ENCODE data around the gene LRRC4C.

The LRRC4C gene

GRCh38 chr11:40295466-40295865, 1164.0 kb downstream of the LRRC4C start:
- no peak for DNase-seq (ENCODE audit: low read depth in 1 of 2, low spot score in 1 of 2)

- no peak for DNase-seq (ENCODE audit: low read depth in 1 of 2, low spot score in 1 of 2)
These were observed 1164.7 kb downstream of the LRRC4C start for GRCh38 chr11:40294741-40295140.

- DNase-seq (ENCODE audit: low read depth in 1 of 2, low spot score in 1 of 2) = no peak
These were observed 1165.1 kb downstream of the LRRC4C start for GRCh38 chr11:40294349-40294735.

- peak in 1 of 2 donors; percentile 5 for DNase-seq (ENCODE audit: low read depth in 1 of 2, low spot score in 1 of 2)
These were observed 1165.7 kb downstream of the LRRC4C start for GRCh38 chr11:40293655-40294348.

GRCh38 chr11:40292721-40293508, 1166.5 kb downstream of the LRRC4C start:
- DNase-seq (ENCODE audit: low read depth in 1 of 2, low spot score in 1 of 2) = no peak

GRCh38 chr11:40291741-40292140, 1167.7 kb downstream of the LRRC4C start:
- no peak for DNase-seq (ENCODE audit: low read depth in 1 of 2, low spot score in 1 of 2)

GRCh38 chr11:40291329-40291728, 1168.1 kb downstream of the LRRC4C start:
- no peak for DNase-seq (ENCODE audit: low read depth in 1 of 2, low spot score in 1 of 2)

GRCh38 chr11:40290171-40290631, 1169.3 kb downstream of the LRRC4C start:
- DNase-seq (ENCODE audit: low read depth in 1 of 2, low spot score in 1 of 2) = no peak

GRCh38 chr11:40289370-40289769, 1170.1 kb downstream of the LRRC4C start:
- DNase-seq (ENCODE audit: low read depth in 1 of 2, low spot score in 1 of 2) = no peak

GRCh38 chr11:40287916-40288803, 1171.3 kb downstream of the LRRC4C start:
- DNase-seq (ENCODE audit: low read depth in 1 of 2, low spot score in 1 of 2) = no peak

- no peak for DNase-seq (ENCODE audit: low read depth in 1 of 2, low spot score in 1 of 2)
These were observed 1173.3 kb downstream of the LRRC4C start for GRCh38 chr11:40286137-40286536.

GRCh38 chr11:40285558-40285957, 1173.9 kb downstream of the LRRC4C start:
- no peak for DNase-seq (ENCODE audit: low read depth in 1 of 2, low spot score in 1 of 2)

GRCh38 chr11:40281052-40281580, 1178.3 kb downstream of the LRRC4C start:
- DNase-seq (ENCODE audit: low read depth in 1 of 2, low spot score in 1 of 2) = no peak

GRCh38 chr11:40280159-40281051, 1179.0 kb downstream of the LRRC4C start:
- no peak for DNase-seq (ENCODE audit: low read depth in 1 of 2, low spot score in 1 of 2)

- DNase-seq (ENCODE audit: low read depth in 1 of 2, low spot score in 1 of 2) = no peak
These were observed 1182.5 kb downstream of the LRRC4C start for GRCh38 chr11:40276960-40277359.

- DNase-seq (ENCODE audit: low read depth in 1 of 2, low spot score in 1 of 2) = no peak
These were observed 1185.4 kb downstream of the LRRC4C start for GRCh38 chr11:40274017-40274416.

GRCh38 chr11:40273192-40273732, 1186.2 kb downstream of the LRRC4C start:
- no peak for DNase-seq (ENCODE audit: low read depth in 1 of 2, low spot score in 1 of 2)

GRCh38 chr11:40271361-40271760, 1188.1 kb downstream of the LRRC4C start:
- DNase-seq (ENCODE audit: low read depth in 1 of 2, low spot score in 1 of 2) = no peak

GRCh38 chr11:40269865-40270264, 1189.6 kb downstream of the LRRC4C start:
- DNase-seq (ENCODE audit: low read depth in 1 of 2, low spot score in 1 of 2) = no peak

GRCh38 chr11:40268551-40268950, 1190.9 kb downstream of the LRRC4C start:
- no peak for DNase-seq (ENCODE audit: low read depth in 1 of 2, low spot score in 1 of 2)

Measured in activated CD4-positive, alpha-beta T cell treated with anti-CD3 and anti-CD28 coated beads, Interleukin-2, amount 50 U/mL, for 24 hours (primary cell).